DMS114 treated with DMSO at 0.1 percent for 48 hours (cell line): ENCODE results near the gene VSX1.

ENCODE experiments used
- DNase-seq: peaks from one replicate; lab custom pipeline; 2025; ENCODE audit not compliant: unreplicated experiment; lab: John Stamatoyannopoulos, UW

Gene VSX1

GRCh38 chr20:25041813-25042530, 40.0 kb downstream of the VSX1 start:
- no peak for DNase-seq

GRCh38 chr20:25040438-25040831, 41.5 kb downstream of the VSX1 start:
- DNase-seq, result no peak

DNA sequence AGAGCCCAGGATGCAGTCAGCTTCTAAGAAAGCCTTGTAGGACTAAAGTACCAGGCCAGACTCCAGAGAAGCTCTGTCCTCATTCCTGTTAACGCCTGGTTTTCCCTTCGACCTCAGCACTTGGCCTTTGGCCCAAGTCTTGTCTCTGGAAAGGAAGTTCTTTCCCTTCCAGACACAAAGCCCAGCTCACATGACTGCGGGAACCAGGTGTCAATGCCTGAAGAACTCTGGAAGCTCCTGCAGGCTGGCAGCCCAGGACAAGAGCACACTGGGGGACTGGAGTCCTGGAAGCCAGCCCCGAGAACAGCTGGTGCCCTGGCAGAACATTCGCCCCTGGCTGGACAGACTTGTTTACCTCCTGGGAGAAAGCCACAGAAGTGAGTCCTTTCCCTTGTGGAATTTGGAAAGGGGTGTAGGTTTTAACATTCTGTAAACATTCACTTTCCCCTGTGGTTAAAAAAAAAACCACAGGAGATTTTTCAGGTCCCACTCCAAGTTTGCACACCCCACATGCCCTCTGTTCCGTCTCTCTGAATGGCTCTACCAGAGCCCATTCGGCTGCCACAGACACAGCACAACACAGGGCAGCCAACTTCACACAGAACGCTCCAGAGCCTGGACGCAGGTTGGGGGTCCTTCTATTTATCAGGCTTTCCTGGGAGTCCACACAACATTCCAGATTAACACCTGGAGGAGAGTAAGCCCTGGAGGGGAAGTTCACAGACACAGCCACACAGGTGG, 42.1 kb downstream of the VSX1 start:
- DNase-seq, result no peak

- DNase-seq, result no peak
Measured at GRCh38 chr20:25038591-25039015, 43.3 kb downstream of the VSX1 start.

DNA sequence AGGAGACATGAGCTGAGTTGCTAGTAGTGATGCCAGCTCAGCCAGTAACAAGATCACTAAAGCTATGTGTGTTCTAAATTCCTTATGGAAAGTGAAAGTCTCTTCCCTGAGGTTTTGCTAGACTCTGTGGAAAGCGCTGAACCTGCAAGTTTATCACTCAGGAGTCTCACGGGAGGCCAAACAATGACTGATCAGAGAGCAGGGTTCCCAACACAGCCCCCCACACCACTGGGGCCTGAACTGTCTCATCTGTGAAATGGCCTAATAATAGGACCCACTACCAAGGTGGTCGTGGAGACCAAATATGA, 43.9 kb downstream of the VSX1 start:
- DNase-seq, result no peak

- no peak for DNase-seq
Measured at GRCh38 chr20:25037288-25038102, 44.4 kb downstream of the VSX1 start.

- DNase-seq, result no peak
Measured at GRCh38 chr20:25036331-25036936, 45.5 kb downstream of the VSX1 start.

DNA sequence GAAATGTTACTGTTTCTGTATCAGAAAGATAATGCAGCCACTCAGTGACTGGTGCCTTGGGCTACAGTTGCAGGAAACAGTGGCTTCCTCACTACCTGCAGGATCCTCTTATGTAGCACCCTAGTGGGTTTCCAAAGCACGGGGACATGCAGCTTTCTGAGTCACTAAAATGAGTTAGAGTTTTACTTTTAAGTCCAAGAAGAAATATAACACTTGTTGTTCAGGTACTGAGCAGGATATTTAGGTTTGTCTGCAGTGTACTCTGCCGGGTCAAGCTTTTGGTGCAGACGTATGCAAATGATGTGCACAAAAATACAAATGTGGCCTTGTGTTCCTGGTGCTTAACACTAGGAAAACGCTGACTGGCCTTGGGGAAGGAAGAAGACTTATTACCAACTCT, 46.0 kb downstream of the VSX1 start:
- DNase-seq, result no peak

DNA sequence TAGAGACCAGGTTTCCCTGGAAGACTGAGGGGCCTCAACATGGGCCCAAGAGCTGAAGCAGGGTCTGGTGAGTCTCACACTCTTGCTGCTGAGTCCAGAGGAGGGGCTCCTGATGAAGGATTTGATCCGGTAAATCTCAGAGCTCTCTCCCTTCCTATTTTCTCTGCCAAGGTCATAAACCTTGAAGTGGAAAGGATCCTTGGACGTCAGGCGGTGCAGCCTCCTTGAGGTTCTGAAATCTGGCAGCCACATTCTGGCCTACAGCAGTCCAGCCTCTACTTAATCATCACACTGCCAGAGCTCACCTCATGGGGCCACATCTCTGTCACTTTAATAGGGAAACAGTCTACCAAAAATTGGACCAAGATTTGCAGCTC, 48.0 kb downstream of the VSX1 start:
- DNase-seq, result no peak

DNA sequence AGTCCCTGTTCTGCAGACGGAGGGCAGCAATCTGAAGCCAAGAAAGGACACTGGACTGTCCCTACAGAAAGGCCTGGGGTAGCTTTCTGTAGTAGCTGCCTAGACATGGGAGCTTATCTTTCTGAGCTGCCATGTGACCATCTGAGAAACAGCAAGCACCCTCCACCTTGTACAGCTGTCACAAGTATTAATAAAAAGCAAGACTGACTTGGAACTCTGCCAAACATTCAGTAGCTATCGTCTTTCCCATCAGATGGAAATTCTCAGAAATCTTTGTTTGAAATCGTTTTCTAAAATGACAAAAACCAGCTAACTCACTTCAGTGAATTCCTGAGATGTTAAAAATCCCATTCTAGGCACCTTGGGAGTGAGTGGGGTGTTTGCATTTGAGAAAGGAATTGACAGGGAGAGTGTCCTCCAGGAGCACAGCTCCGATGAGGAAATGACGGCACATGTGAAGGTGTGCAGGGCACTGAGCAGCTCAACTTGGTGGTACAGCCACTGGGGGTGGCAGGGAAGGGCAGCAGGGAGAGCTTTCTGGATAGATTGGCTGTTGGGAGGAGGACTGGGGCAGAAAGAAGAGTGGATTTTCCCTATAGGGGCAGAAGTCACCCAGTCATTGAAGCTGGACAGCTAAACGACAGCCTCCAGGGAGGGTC, 48.5 kb downstream of the VSX1 start:
- no peak for DNase-seq

DNA sequence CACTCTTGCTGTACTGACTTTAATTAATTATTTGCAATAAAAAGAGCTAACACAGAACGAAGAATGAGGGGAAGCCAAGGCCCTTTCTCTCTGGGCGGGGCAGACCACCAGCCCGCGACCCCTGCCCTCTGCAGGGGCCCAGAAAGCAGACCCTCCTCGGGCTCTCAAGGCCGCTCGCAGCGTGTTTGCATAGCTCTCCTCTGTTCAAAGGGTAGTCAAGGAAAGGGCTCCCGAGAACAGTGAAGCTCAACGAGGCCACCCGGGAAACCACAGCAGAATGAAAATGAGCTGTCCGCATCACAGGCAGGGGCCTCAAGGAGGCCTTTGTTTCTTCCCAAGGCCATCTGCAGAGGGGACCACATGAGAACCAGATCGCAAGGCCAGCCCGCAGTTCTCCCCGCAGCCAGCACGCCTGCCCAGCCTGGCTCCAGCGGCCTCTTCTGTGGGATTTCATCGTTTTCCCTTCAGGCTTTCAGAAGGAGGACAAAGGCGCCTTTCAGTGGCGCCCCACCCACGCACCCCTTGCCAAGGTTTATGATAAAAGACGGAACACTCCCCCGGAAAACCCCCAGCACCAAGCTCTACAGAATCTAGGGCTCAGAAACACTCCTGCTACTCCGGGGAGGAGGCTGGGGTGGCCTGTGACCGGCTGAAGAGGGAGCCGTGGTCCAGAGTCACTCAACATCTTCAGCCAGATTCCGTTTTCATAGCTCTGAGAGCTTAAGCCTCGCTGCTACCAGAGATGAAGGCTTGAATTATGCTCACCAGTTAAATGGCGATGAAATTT, 49.3 kb downstream of the VSX1 start:
- DNase-seq, result no peak

GRCh38 chr20:25032065-25032477, 49.9 kb downstream of the VSX1 start:
- DNase-seq, result no peak

DNA sequence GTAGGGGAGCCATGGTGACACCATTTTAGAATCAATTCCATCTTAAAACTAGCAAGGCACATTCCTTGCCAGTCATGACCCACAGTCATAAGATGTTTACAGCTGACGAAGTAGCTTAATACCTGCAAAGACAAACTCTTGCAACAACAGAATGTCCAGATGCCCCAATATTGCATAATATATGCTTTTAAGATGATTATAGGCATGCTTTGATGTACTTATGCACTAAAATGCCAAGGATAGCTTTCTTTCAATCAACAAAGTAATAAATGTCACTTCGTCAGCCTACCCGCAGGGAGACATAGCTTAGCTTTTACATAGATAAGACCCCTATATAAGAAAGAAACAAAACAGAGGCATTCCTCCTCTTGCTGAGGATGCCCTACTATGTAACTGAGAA, 50.7 kb downstream of the VSX1 start:
- DNase-seq, result no peak

DNA sequence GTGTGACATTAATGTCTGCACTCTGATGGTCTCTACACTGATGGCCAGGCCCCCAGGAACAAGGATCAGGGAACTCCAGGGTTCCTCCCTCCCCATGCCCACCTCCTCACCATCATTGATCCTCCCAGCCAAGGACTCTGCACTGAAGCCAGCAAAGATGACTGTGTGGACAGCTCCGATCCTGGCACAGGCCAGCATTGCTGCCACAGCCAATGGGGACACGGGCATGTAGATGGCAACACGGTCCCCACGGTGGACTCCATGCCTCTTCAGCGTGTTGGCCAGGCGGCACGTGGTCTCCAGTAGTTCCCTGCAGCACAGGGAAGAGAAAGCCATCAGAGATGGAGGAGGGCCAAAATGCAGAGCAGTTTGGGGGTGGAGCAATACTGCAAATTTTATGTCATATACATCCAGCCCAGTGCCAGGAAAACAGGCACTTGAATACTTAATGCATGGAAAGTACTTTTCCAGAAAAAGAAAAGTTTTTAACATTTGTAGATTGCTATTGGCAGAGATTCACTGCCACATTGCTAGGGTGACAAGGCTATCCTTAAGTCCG, 51.2 kb downstream of the VSX1 start:
- no peak for DNase-seq

GRCh38 chr20:25030007-25030648, 51.8 kb downstream of the VSX1 start:
- no peak for DNase-seq

- DNase-seq, result no peak
Measured at GRCh38 chr20:25025986-25026605, 55.8 kb downstream of the VSX1 start.
